SK-N-SH treated with all-trans-retinoic acid at 6 μM for 48 hours (cell line): Measurements from ENCODE around the gene NCMAP.

ENCODE experiments used
- ATAC-seq: fragments of 200-7000 bp; cut with Tn5 transposase; 3 replicates; pipeline ENCODE4 v1.9.1; 2020; ENCODE audit warnings: mild to moderate bottlenecking, moderate library complexity
- ARNTL ChIP-seq: fragments of 450-650 bp; formaldehyde crosslinking; IDR thresholded peaks from 2 replicates; pipeline ENCODE4 v1.5.0; 2020; ENCODE audit warnings: low read depth, mild to moderate bottlenecking, moderate library complexity, borderline replicate concordance
- BACH2 ChIP-seq: fragments of 250-450 bp; sonication (Bioruptor Pico); IDR thresholded peaks from 2 replicates; pipeline ENCODE4 v1.9.0; 2021; ENCODE audit warnings: mild to moderate bottlenecking, borderline replicate concordance
- CSDC2 ChIP-seq: fragments of 250-450 bp; sonication (Bioruptor Pico); IDR thresholded peaks from 2 replicates; pipeline ENCODE4 v1.5.0; 2020; ENCODE audit warnings: mild to moderate bottlenecking, moderate library complexity
- ESRRG ChIP-seq: fragments of 250-450 bp; sonication (Bioruptor Pico); IDR thresholded peaks from 2 replicates; pipeline ENCODE4 v1.6.1; 2021; ENCODE audit warnings: mild to moderate bottlenecking
- GLIS3 ChIP-seq: fragments of 250-450 bp; sonication (Bioruptor Pico); IDR thresholded peaks from 2 replicates; pipeline ENCODE4 v1.5.0; 2020; ENCODE audit warnings: mild to moderate bottlenecking, moderate library complexity
- ISL1 ChIP-seq: fragments of 250-450 bp; sonication (Bioruptor Pico); IDR thresholded peaks from 2 replicates; pipeline ENCODE4 v2.1.2; 2022; ENCODE audit warnings: mild to moderate bottlenecking, moderate library complexity
- OSR1 ChIP-seq: fragments of 250-450 bp; sonication (Bioruptor Pico); IDR thresholded peaks from 2 replicates; pipeline ENCODE4 v1.8.0; 2022; ENCODE audit warnings: moderate library complexity, mild to moderate bottlenecking, inconsistent platforms
- PPARA ChIP-seq: fragments of 250-450 bp; sonication (Bioruptor Pico); IDR thresholded peaks from 2 replicates; pipeline ENCODE4 v1.5.0; 2020; ENCODE audit warnings: mild to moderate bottlenecking, borderline replicate concordance
- RARB ChIP-seq: fragments of 250-450 bp; sonication (Bioruptor Pico); IDR thresholded peaks from 2 replicates; pipeline ENCODE4 v1.8.0; 2021; ENCODE audit warnings: mild to moderate bottlenecking, moderate library complexity
- SNAI2 ChIP-seq: fragments of 250-450 bp; sonication (Bioruptor Pico); IDR thresholded peaks from 2 replicates; pipeline ENCODE4 v1.5.0; 2020; ENCODE audit warnings: mild to moderate bottlenecking, moderate library complexity
- TCF4 ChIP-seq: fragments of 250-450 bp; sonication (Bioruptor Pico); IDR thresholded peaks from 2 replicates; pipeline ENCODE4 v1.8.0; 2021; ENCODE audit warnings: mild to moderate bottlenecking, moderate library complexity, borderline replicate concordance
- TOX ChIP-seq: fragments of 250-450 bp; sonication (Bioruptor Pico); IDR thresholded peaks from 2 replicates; pipeline ENCODE4 v1.8.0; 2021; ENCODE audit warnings: mild to moderate bottlenecking, moderate library complexity, borderline replicate concordance
- TSHZ2 ChIP-seq: fragments of 250-450 bp; sonication (Bioruptor Pico); IDR thresholded peaks from 2 replicates; pipeline ENCODE4 v1.5.0; 2020; ENCODE audit warnings: mild to moderate bottlenecking, moderate library complexity
- ZC3H10 ChIP-seq: fragments of 250-450 bp; sonication (Bioruptor Pico); IDR thresholded peaks from 2 replicates; pipeline ENCODE4 v1.5.1; 2021; ENCODE audit warnings: mild to moderate bottlenecking, moderate library complexity
- ZFP3 ChIP-seq: fragments of 250-450 bp; sonication (Bioruptor Pico); IDR thresholded peaks from 2 replicates; pipeline ENCODE4 v1.5.0; 2020; ENCODE audit warnings: mild to moderate bottlenecking, moderate library complexity
- ZFP30 ChIP-seq: fragments of 450-650 bp; formaldehyde crosslinking; IDR thresholded peaks from 2 replicates; pipeline ENCODE4 v1.5.0; 2022; ENCODE audit warnings: mild to moderate bottlenecking, moderate library complexity
- ZNF565 ChIP-seq: fragments of 450-650 bp; formaldehyde crosslinking; conservative IDR thresholded peaks from 2 replicates; pipeline ENCODE4 v1.5.0; 2020; ENCODE audit warnings: low read depth, mild to moderate bottlenecking, moderate library complexity
- ZNF70 ChIP-seq: fragments of 450-650 bp; formaldehyde crosslinking; IDR thresholded peaks from 2 replicates; pipeline ENCODE4 v1.5.0; 2020; ENCODE audit warnings: mild to moderate bottlenecking, moderate library complexity
- ZNF8 ChIP-seq: fragments of 450-650 bp; formaldehyde crosslinking; IDR thresholded peaks from 2 replicates; pipeline ENCODE4 v1.5.0; 2020; ENCODE audit warnings: mild to moderate bottlenecking, moderate library complexity
- TF ChIP-seq, protein P1 (sequence below): fragments of 250-450 bp; sonication (Bioruptor Pico); IDR thresholded peaks from 2 replicates; pipeline ENCODE4 v1.5.1; 2020; ENCODE audit warnings: low read depth, mild to moderate bottlenecking, moderate library complexity
- TF ChIP-seq, protein P2 (sequence below): fragments of 250-450 bp; sonication (Bioruptor Pico); IDR thresholded peaks from 2 replicates; pipeline ENCODE4 v1.8.0; 2020; ENCODE audit warnings: mild to moderate bottlenecking, moderate library complexity, borderline replicate concordance

The NCMAP gene

GRCh38 chr1:24557220-24557619, 1.3 kb downstream of the NCMAP start:
- TF ChIP-seq TCF4 (CRISPR knock-in tag): no peak
- TF ChIP-seq CSDC2: no peak
- TF ChIP-seq, protein P1, sequence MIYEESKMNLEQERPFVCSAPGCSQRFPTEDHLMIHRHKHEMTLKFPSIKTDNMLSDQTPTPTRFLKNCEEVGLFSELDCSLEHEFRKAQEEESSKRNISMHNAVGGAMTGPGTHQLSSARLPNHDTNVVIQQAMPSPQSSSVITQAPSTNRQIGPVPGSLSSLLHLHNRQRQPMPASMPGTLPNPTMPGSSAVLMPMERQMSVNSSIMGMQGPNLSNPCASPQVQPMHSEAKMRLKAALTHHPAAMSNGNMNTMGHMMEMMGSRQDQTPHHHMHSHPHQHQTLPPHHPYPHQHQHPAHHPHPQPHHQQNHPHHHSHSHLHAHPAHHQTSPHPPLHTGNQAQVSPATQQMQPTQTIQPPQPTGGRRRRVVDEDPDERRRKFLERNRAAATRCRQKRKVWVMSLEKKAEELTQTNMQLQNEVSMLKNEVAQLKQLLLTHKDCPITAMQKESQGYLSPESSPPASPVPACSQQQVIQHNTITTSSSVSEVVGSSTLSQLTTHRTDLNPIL (CRISPR knock-in tag): no peak
- no peak for TF ChIP-seq ZNF70
- TF ChIP-seq ZC3H10: no peak
- TF ChIP-seq TSHZ2 (CRISPR knock-in tag): no peak
- TF ChIP-seq BACH2: no peak
- no peak for TF ChIP-seq ESRRG (CRISPR knock-in tag)
- TF ChIP-seq RARB: no peak
- TF ChIP-seq TOX (CRISPR knock-in tag): no peak
- ATAC-seq: no peak

GRCh38 chr1:24557711-24558131, 1.8 kb downstream of the NCMAP start:
- no peak for TF ChIP-seq ZNF70
- TF ChIP-seq, protein P1 (CRISPR knock-in tag): no peak
- TF ChIP-seq, protein P2, sequence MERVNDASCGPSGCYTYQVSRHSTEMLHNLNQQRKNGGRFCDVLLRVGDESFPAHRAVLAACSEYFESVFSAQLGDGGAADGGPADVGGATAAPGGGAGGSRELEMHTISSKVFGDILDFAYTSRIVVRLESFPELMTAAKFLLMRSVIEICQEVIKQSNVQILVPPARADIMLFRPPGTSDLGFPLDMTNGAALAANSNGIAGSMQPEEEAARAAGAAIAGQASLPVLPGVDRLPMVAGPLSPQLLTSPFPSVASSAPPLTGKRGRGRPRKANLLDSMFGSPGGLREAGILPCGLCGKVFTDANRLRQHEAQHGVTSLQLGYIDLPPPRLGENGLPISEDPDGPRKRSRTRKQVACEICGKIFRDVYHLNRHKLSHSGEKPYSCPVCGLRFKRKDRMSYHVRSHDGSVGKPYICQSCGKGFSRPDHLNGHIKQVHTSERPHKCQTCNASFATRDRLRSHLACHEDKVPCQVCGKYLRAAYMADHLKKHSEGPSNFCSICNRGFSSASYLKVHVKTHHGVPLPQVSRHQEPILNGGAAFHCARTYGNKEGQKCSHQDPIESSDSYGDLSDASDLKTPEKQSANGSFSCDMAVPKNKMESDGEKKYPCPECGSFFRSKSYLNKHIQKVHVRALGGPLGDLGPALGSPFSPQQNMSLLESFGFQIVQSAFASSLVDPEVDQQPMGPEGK (CRISPR knock-in tag): no peak
- no peak for TF ChIP-seq TCF4 (CRISPR knock-in tag)
- TF ChIP-seq CSDC2: no peak
- TF ChIP-seq ZFP3: no peak
- TF ChIP-seq RARB: no peak
- no peak for TF ChIP-seq TOX (CRISPR knock-in tag)
- no peak for TF ChIP-seq ZNF8 (CRISPR knock-in tag)
- no peak for TF ChIP-seq TSHZ2 (CRISPR knock-in tag)
- TF ChIP-seq ZNF565: no peak
- no peak for TF ChIP-seq OSR1 (CRISPR knock-in tag)
- TF ChIP-seq PPARA (CRISPR knock-in tag): no peak
- no peak for TF ChIP-seq ZC3H10
- no peak for TF ChIP-seq GLIS3 (CRISPR knock-in tag)
- no peak for TF ChIP-seq ARNTL (CRISPR knock-in tag)
- TF ChIP-seq ESRRG (CRISPR knock-in tag): no peak
- TF ChIP-seq ZFP30 (CRISPR knock-in tag): no peak
- TF ChIP-seq BACH2: no peak
- no peak for ATAC-seq

GRCh38 chr1:24558455-24558854, 2.6 kb downstream of the NCMAP start:
- no peak for TF ChIP-seq TOX (CRISPR knock-in tag)
- TF ChIP-seq ZNF565: no peak
- no peak for TF ChIP-seq ISL1 (CRISPR knock-in tag)
- TF ChIP-seq RARB: no peak
- TF ChIP-seq TCF4 (CRISPR knock-in tag): no peak
- no peak for TF ChIP-seq SNAI2 (CRISPR knock-in tag)
- TF ChIP-seq TSHZ2 (CRISPR knock-in tag): no peak
- no peak for ATAC-seq
